PFSK-1 (cell line): ENCODE measurements around the gene ONECUT3.

Experiments
- POLR2AphosphoS5 ChIP-seq: IDR thresholded peaks from 2 replicates; pipeline ENCODE4 v1.6.1; 2012; ENCODE audit warnings: low read depth, mild to moderate bottlenecking, control low read depth, low read length, moderate library complexity
- TAF1 ChIP-seq: IDR thresholded peaks from 2 replicates; pipeline ENCODE4 v1.6.1; 2012; ENCODE audit warnings: low read length, control low read depth, borderline replicate concordance; ENCODE audit not compliant: insufficient read depth
- TF ChIP-seq, protein P1 (sequence below), 2 experiments: IDR thresholded peaks; 2 replicates each; pipeline versions ENCODE4 v1.6.1 to v1.8.0; 2011 to 2012; ENCODE audit warnings: low read depth in 2 of 2, low read length in 2 of 2, control low read depth in 1 of 2, inconsistent platforms in 1 of 2, mild to moderate bottlenecking in 1 of 2, moderate library complexity in 1 of 2; ENCODE audit not compliant: insufficient read depth in 1 of 2

- TF ChIP-seq TAF1 (no peak), POLR2AphosphoS5 (no peak)
- TF ChIP-seq, protein P1, sequence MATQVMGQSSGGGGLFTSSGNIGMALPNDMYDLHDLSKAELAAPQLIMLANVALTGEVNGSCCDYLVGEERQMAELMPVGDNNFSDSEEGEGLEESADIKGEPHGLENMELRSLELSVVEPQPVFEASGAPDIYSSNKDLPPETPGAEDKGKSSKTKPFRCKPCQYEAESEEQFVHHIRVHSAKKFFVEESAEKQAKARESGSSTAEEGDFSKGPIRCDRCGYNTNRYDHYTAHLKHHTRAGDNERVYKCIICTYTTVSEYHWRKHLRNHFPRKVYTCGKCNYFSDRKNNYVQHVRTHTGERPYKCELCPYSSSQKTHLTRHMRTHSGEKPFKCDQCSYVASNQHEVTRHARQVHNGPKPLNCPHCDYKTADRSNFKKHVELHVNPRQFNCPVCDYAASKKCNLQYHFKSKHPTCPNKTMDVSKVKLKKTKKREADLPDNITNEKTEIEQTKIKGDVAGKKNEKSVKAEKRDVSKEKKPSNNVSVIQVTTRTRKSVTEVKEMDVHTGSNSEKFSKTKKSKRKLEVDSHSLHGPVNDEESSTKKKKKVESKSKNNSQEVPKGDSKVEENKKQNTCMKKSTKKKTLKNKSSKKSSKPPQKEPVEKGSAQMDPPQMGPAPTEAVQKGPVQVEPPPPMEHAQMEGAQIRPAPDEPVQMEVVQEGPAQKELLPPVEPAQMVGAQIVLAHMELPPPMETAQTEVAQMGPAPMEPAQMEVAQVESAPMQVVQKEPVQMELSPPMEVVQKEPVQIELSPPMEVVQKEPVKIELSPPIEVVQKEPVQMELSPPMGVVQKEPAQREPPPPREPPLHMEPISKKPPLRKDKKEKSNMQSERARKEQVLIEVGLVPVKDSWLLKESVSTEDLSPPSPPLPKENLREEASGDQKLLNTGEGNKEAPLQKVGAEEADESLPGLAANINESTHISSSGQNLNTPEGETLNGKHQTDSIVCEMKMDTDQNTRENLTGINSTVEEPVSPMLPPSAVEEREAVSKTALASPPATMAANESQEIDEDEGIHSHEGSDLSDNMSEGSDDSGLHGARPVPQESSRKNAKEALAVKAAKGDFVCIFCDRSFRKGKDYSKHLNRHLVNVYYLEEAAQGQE (IDR thresholded peaks at IDR 0.05; ENCODE audit: insufficient read depth in 1 of 2, low read depth in 2 of 2, low read length in 2 of 2): no peak
Measured at GRCh38 chr19:1789261-1790041, 36.1 kb downstream of the ONECUT3 start.
